ENCODE data around the gene STARD8.

The STARD8 gene

GRCh38 chrX:68669871-68670270 lies 22.4 kb downstream of the STARD8 start:
- Histone ChIP-seq H3K4me3 (ENCODE audit: control insufficient read depth in 1 of 7, extremely low read depth in 1 of 7, insufficient read depth in 4 of 7, low read depth in 2 of 7, low read length in 6 of 7) (no peak overlapping the region), H3K36me3 (ENCODE audit: control insufficient read depth in 4 of 4, insufficient read depth in 4 of 4, low read length in 3 of 4) (no peaks in the 10 kb centered on the region), H3K27me3 (replicated peaks in 2 of 5; ENCODE audit: control insufficient read depth in 4 of 5, insufficient read depth in 5 of 5, low read length in 4 of 5) (peaks cover 0 to 6% (median 0%) of the 10 kb centered on the region in 5 experiments), H3K4me1 (ENCODE audit: control extremely low read depth in 1 of 4, control insufficient read depth in 4 of 4, insufficient read depth in 4 of 4, low read length in 3 of 4) (no peaks in the 10 kb centered on the region), H3K9me3 (ENCODE audit: control extremely low read depth in 1 of 5, control insufficient read depth in 4 of 5, insufficient read depth in 2 of 5, low read depth in 1 of 5, low read length in 4 of 5) (no peaks in the 10 kb centered on the region), H3K27ac (ENCODE audit: insufficient read depth in 1 of 2, low read depth in 1 of 2, low read length in 2 of 2, poor library complexity in 1 of 2, severe bottlenecking in 2 of 2) (no peak overlapping the region)
- ChIA-PET POLR2A (no interaction called here), CTCF (interaction anchor here (1.0 to 1.2 kb wide), 2 partner anchors 15 to 16 kb away, joined by 3 to 5 read pairs; no protein-coding TSS in a partner anchor)
- no peak for DNase-seq
- WGBS (ENCODE audit: insufficient coverage): 93% methylated on average over 3 of the region's 3 CpGs

GRCh38 chrX:68671221-68671620 lies 23.8 kb downstream of the STARD8 start:
- Histone ChIP-seq H3K27me3 (replicated peaks in 2 of 5; ENCODE audit: control insufficient read depth in 4 of 5, insufficient read depth in 5 of 5, low read length in 4 of 5) (peaks cover 0 to 7% (median 0%) of the 10 kb centered on the region in 5 experiments), H3K36me3 (ENCODE audit: control insufficient read depth in 4 of 4, insufficient read depth in 4 of 4, low read length in 3 of 4) (no peaks in the 10 kb centered on the region), H3K4me1 (ENCODE audit: control extremely low read depth in 1 of 4, control insufficient read depth in 4 of 4, insufficient read depth in 4 of 4, low read length in 3 of 4) (no peaks in the 10 kb centered on the region), H3K27ac (ENCODE audit: insufficient read depth in 1 of 2, low read depth in 1 of 2, low read length in 2 of 2, poor library complexity in 1 of 2, severe bottlenecking in 2 of 2) (no peak overlapping the region), H3K4me3 (ENCODE audit: control insufficient read depth in 1 of 7, extremely low read depth in 1 of 7, insufficient read depth in 4 of 7, low read depth in 2 of 7, low read length in 6 of 7) (no peak overlapping the region), H3K9me3 (ENCODE audit: control extremely low read depth in 1 of 5, control insufficient read depth in 4 of 5, insufficient read depth in 2 of 5, low read depth in 1 of 5, low read length in 4 of 5) (no peaks in the 10 kb centered on the region)
- POLR2A ChIA-PET: no interaction called here
- no peak for DNase-seq
- CTCF ChIA-PET: no interaction called here

- Histone ChIP-seq H3K4me1 (ENCODE audit: control extremely low read depth in 1 of 4, control insufficient read depth in 4 of 4, insufficient read depth in 4 of 4, low read length in 3 of 4) (peaks cover 0 to 3% (median 0%) of the 10 kb centered on the region in 4 experiments), H3K4me3 (ENCODE audit: control insufficient read depth in 1 of 7, extremely low read depth in 1 of 7, insufficient read depth in 4 of 7, low read depth in 2 of 7, low read length in 6 of 7) (no peak overlapping the region), H3K27me3 (replicated peaks in 2 of 5; ENCODE audit: control insufficient read depth in 4 of 5, insufficient read depth in 5 of 5, low read length in 4 of 5) (peaks cover 0 to 8% (median 0%) of the 10 kb centered on the region in 5 experiments), H3K9me3 (ENCODE audit: control extremely low read depth in 1 of 5, control insufficient read depth in 4 of 5, insufficient read depth in 2 of 5, low read depth in 1 of 5, low read length in 4 of 5) (no peaks in the 10 kb centered on the region), H3K36me3 (ENCODE audit: control insufficient read depth in 4 of 4, insufficient read depth in 4 of 4, low read length in 3 of 4) (no peaks in the 10 kb centered on the region), H3K27ac (ENCODE audit: insufficient read depth in 1 of 2, low read depth in 1 of 2, low read length in 2 of 2, poor library complexity in 1 of 2, severe bottlenecking in 2 of 2) (no peak overlapping the region)
- POLR2A ChIA-PET: no interaction called here
- WGBS (ENCODE audit: insufficient coverage): 83% methylated on average over 1 of the region's 3 CpGs
- no peak for DNase-seq
- CTCF ChIA-PET: interaction anchor here (0.7 kb wide), 1 partner anchor 496 kb away, joined by 3 read pairs; no protein-coding TSS in a partner anchor
Measured at GRCh38 chrX:68672581-68673318, 25.3 kb downstream of the STARD8 start.

- ChIA-PET CTCF (no interaction called here), POLR2A (no interaction called here)
- no peak overlapping the region for H3K4me3 ChIP-seq (ENCODE audit: control insufficient read depth in 1 of 7, extremely low read depth in 1 of 7, insufficient read depth in 4 of 7, low read depth in 2 of 7, low read length in 6 of 7)
- no peak overlapping the region for H3K27ac ChIP-seq (ENCODE audit: insufficient read depth in 1 of 2, low read depth in 1 of 2, low read length in 2 of 2, poor library complexity in 1 of 2, severe bottlenecking in 2 of 2)
- WGBS (ENCODE audit: insufficient coverage): 71% methylated on average over 2 of the region's 4 CpGs
- H3K4me1 ChIP-seq (ENCODE audit: control extremely low read depth in 1 of 4, control insufficient read depth in 4 of 4, insufficient read depth in 4 of 4, low read length in 3 of 4): peaks cover 0 to 14% (median 2%) of the 10 kb centered on the region in 4 experiments
- H3K9me3 ChIP-seq (ENCODE audit: control extremely low read depth in 1 of 5, control insufficient read depth in 4 of 5, insufficient read depth in 2 of 5, low read depth in 1 of 5, low read length in 4 of 5): no peaks in the 10 kb centered on the region
- H3K36me3 ChIP-seq (ENCODE audit: control insufficient read depth in 4 of 4, insufficient read depth in 4 of 4, low read length in 3 of 4): no peaks in the 10 kb centered on the region
- H3K27me3 ChIP-seq (replicated peaks in 2 of 5; ENCODE audit: control insufficient read depth in 4 of 5, insufficient read depth in 5 of 5, low read length in 4 of 5): peaks cover 0 to 6% (median 0%) of the 10 kb centered on the region in 5 experiments
- DNase-seq: no peak
Measured at GRCh38 chrX:68675571-68675970, 28.1 kb downstream of the STARD8 start.

GRCh38 chrX:68676335-68676734 lies 28.9 kb downstream of the STARD8 start:
- ChIA-PET POLR2A (no interaction called here), CTCF (no interaction called here)
- peaks cover 0 to 6% (median 0%) of the 10 kb centered on the region in 5 experiments for H3K27me3 ChIP-seq (replicated peaks in 2 of 5; ENCODE audit: control insufficient read depth in 4 of 5, insufficient read depth in 5 of 5, low read length in 4 of 5)
- H3K4me3 ChIP-seq (ENCODE audit: control insufficient read depth in 1 of 7, extremely low read depth in 1 of 7, insufficient read depth in 4 of 7, low read depth in 2 of 7, low read length in 6 of 7): no peak overlapping the region
- peaks cover 0 to 19% (median 4%) of the 10 kb centered on the region in 4 experiments for H3K4me1 ChIP-seq (ENCODE audit: control extremely low read depth in 1 of 4, control insufficient read depth in 4 of 4, insufficient read depth in 4 of 4, low read length in 3 of 4)
- H3K9me3 ChIP-seq (ENCODE audit: control extremely low read depth in 1 of 5, control insufficient read depth in 4 of 5, insufficient read depth in 2 of 5, low read depth in 1 of 5, low read length in 4 of 5): no peaks in the 10 kb centered on the region
- DNase-seq: no peak
- WGBS (ENCODE audit: insufficient coverage): 100% methylated on average over 2 of the region's 3 CpGs
- no peaks in the 10 kb centered on the region for H3K36me3 ChIP-seq (ENCODE audit: control insufficient read depth in 4 of 4, insufficient read depth in 4 of 4, low read length in 3 of 4)
- no peak overlapping the region for H3K27ac ChIP-seq (ENCODE audit: insufficient read depth in 1 of 2, low read depth in 1 of 2, low read length in 2 of 2, poor library complexity in 1 of 2, severe bottlenecking in 2 of 2)

GRCh38 chrX:68677998-68678397 lies 30.5 kb downstream of the STARD8 start:
- peaks cover 0 to 28% (median 4%) of the 10 kb centered on the region in 4 experiments for H3K4me1 ChIP-seq (ENCODE audit: control extremely low read depth in 1 of 4, control insufficient read depth in 4 of 4, insufficient read depth in 4 of 4, low read length in 3 of 4)
- ChIA-PET POLR2A (no interaction called here), CTCF (no interaction called here)
- H3K27me3 ChIP-seq (replicated peaks in 2 of 5; ENCODE audit: control insufficient read depth in 4 of 5, insufficient read depth in 5 of 5, low read length in 4 of 5): peaks cover 0 to 3% (median 0%) of the 10 kb centered on the region in 5 experiments
- H3K27ac ChIP-seq (ENCODE audit: insufficient read depth in 1 of 2, low read depth in 1 of 2, low read length in 2 of 2, poor library complexity in 1 of 2, severe bottlenecking in 2 of 2): no peak overlapping the region
- DNase-seq: no peak
- H3K9me3 ChIP-seq (ENCODE audit: control extremely low read depth in 1 of 5, control insufficient read depth in 4 of 5, insufficient read depth in 2 of 5, low read depth in 1 of 5, low read length in 4 of 5): no peaks in the 10 kb centered on the region
- 50% methylated on average over 4 of the region's 4 CpGs for WGBS (ENCODE audit: insufficient coverage)
- H3K4me3 ChIP-seq (ENCODE audit: control insufficient read depth in 1 of 7, extremely low read depth in 1 of 7, insufficient read depth in 4 of 7, low read depth in 2 of 7, low read length in 6 of 7): no peak overlapping the region
- H3K36me3 ChIP-seq (ENCODE audit: control insufficient read depth in 4 of 4, insufficient read depth in 4 of 4, low read length in 3 of 4): no peaks in the 10 kb centered on the region

- H3K27me3 ChIP-seq (replicated peaks in 2 of 5; ENCODE audit: control insufficient read depth in 4 of 5, insufficient read depth in 5 of 5, low read length in 4 of 5): peaks cover 0 to 8% (median 0%) of the 10 kb centered on the region in 5 experiments
- 85% methylated on average over 2 of the region's 2 CpGs for WGBS (ENCODE audit: insufficient coverage)
- DNase-seq: no peak
- no peaks in the 10 kb centered on the region for H3K9me3 ChIP-seq (ENCODE audit: control extremely low read depth in 1 of 5, control insufficient read depth in 4 of 5, insufficient read depth in 2 of 5, low read depth in 1 of 5, low read length in 4 of 5)
- H3K36me3 ChIP-seq (ENCODE audit: control insufficient read depth in 4 of 4, insufficient read depth in 4 of 4, low read length in 3 of 4): no peaks in the 10 kb centered on the region
- no peak overlapping the region for H3K27ac ChIP-seq (ENCODE audit: insufficient read depth in 1 of 2, low read depth in 1 of 2, low read length in 2 of 2, poor library complexity in 1 of 2, severe bottlenecking in 2 of 2)
- H3K4me1 ChIP-seq (ENCODE audit: control extremely low read depth in 1 of 4, control insufficient read depth in 4 of 4, insufficient read depth in 4 of 4, low read length in 3 of 4): peaks cover 8 to 56% (median 21%) of the 10 kb centered on the region in 4 experiments
- POLR2A ChIA-PET: interaction anchor here (0.6 kb wide), 1 partner anchor 23 kb away, joined by 3 read pairs; no protein-coding TSS in a partner anchor
- H3K4me3 ChIP-seq (ENCODE audit: control insufficient read depth in 1 of 7, extremely low read depth in 1 of 7, insufficient read depth in 4 of 7, low read depth in 2 of 7, low read length in 6 of 7): no peak overlapping the region
- CTCF ChIA-PET: interaction anchor here (1.2 kb wide), 1 partner anchor 12 kb away, joined by 3 read pairs; no protein-coding TSS in a partner anchor
Measured at GRCh38 chrX:68681443-68681941, 34.0 kb downstream of the STARD8 start.

Data from common myeloid progenitor, CD34-positive (primary cell).